GM15510 (cell line): ENCODE measurements around the gene NCOA1.

Experiments used
- POLR2A ChIP-seq: IDR thresholded peaks from 3 replicates; pipeline ENCODE4 v1.6.1; 2011; ENCODE audit warnings: borderline replicate concordance; ENCODE audit not compliant: insufficient read length; ENCODE audit errors: extremely low read depth

Gene NCOA1

GRCh38 chr2:24466871-24467870 is 23.9 kb upstream of the NCOA1 start:
- TF ChIP-seq POLR2A: no peak

GRCh38 chr2:24469148-24469650 is 21.9 kb upstream of the NCOA1 start:
- TF ChIP-seq POLR2A: no peak

- TF ChIP-seq POLR2A: no peak
Observed at GRCh38 chr2:24471662-24472061, 19.4 kb upstream of the NCOA1 start.

- TF ChIP-seq POLR2A: no peak
Observed at GRCh38 chr2:24472416-24472815, 18.6 kb upstream of the NCOA1 start.

- no peak for TF ChIP-seq POLR2A
Observed at GRCh38 chr2:24473626-24474025, 17.4 kb upstream of the NCOA1 start.

- no peak for TF ChIP-seq POLR2A
Observed at GRCh38 chr2:24474053-24474452, 17.0 kb upstream of the NCOA1 start.

- TF ChIP-seq POLR2A: no peak
Observed at GRCh38 chr2:24477229-24477628, 13.8 kb upstream of the NCOA1 start.

GRCh38 chr2:24478243-24478642 is 12.8 kb upstream of the NCOA1 start:
- no peak for TF ChIP-seq POLR2A

- no peak for TF ChIP-seq POLR2A
Observed at GRCh38 chr2:24480245-24480644, 10.8 kb upstream of the NCOA1 start.

GRCh38 chr2:24482251-24482971 is 8.6 kb upstream of the NCOA1 start:
- TF ChIP-seq POLR2A: no peak

GRCh38 chr2:24482972-24483300 is 8.1 kb upstream of the NCOA1 start:
- no peak for TF ChIP-seq POLR2A

- TF ChIP-seq POLR2A: no peak
Observed at GRCh38 chr2:24485197-24485596, 5.9 kb upstream of the NCOA1 start.

- TF ChIP-seq POLR2A: no peak
Observed at GRCh38 chr2:24486636-24487205, 4.3 kb upstream of the NCOA1 start.

GRCh38 chr2:24489465-24490180 is 1.4 kb upstream of the NCOA1 start:
- no peak for TF ChIP-seq POLR2A
